ENCODE data around the gene FYN.

Gene FYN

DNA sequence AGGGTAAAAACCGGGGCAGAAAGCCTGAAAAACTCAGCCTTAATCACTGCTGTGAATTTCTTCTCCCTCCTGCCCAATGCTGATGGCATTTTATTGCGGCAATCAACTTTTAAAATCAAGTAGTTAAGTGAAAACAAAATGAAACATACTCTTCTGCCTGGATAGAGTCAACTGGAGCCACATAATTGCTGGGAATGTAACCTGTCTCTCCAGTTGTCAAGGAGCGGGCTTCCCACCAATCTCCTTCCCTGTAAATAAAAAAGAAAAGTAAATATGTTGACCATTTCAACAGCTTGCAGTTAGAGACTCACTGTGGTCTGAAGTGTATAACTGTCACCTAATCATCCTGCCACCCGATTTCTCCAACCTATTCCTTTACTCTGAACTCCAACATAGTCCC, 165.5 kb downstream of the FYN start:
- no peak for DNase-seq (ENCODE audit: low read depth)

DNA sequence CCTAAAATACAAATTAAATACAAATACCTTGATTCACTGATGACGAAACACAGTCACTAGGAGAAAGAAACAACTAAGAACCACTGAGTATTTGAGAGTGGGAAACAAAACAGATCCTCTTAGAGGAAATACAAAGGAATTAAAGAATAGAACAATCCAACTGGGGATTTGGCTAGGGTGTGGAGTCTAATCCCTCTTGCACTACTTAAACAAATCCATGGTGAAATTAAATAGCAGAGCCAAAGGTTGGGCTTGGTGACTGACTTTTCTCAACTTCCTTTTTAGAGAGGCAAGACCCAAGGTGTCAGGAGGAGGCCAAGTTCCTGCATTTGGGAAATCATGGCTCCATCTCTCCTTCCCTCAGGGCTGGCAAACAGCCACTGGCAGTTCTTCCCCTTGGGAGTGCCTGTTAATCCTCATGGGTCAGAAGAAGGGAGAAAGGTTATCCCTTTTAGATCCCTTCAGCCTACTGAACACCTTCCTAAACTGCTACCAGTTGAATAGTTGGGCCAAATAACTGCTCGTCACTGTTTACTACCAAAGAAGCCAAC, 166.3 kb downstream of the FYN start:
- no peak for DNase-seq (ENCODE audit: low read depth)

DNA sequence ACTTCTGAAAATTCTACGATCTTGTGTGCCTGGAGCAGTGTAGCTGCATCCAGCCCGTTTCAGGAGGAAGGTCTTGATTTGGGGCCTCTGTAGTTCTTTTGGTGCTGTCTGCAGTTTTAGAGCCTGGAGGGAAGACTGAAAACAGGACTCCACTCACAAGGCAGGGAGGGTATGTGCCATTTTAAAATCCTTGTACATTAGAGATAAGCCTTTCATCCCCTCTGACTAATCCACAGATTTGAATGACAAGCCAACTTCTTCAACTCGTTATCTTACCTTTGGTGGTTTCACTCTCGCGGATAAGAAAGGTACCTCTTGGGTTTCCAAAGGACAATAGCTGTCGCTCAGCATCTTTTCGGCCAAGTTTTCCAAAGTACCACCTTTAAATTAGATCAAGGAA, 169.5 kb downstream of the FYN start:
- DNase-seq (ENCODE audit: low read depth), result no peak

DNA sequence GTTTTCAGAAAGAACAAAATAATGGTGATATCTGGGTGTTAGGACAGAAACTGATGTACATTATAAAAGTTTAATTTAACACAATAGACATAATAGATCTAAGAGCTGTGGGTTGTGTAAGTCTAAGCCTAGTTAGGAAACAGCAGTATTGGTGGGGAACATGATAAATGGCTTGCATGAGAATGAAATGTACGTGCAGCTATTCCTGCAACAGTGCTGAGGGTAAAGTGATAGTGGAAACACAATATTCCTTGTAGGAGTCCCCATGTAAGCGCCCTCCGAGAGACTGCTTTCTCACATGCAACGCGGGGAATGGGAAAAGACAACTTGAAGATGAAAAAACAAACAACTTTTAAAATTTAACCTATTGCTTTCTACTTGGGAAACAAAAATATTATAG, 171.0 kb downstream of the FYN start:
- DNase-seq (ENCODE audit: low read depth), result no peak

DNA sequence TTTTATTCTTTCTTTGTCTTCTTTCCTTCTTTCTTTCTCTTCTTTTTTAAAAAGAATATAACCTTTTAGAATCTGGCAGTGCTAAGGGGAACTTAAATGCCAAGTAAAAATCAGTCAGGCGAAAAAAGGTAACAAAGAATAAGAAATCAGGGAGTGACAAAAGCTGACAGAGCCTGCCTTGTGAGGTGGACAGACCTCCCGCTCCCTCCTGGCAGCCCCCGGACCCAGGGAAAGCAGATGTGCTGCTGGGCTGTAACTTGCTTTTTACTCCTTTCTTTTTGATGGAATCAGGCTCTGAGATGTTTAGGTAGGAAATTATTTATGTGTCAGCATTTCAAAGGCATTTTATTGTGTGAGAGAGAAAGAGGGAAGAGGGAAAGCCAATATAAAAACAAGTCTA, 172.1 kb downstream of the FYN start:
- DNase-seq (ENCODE audit: low read depth), result no peak

DNA sequence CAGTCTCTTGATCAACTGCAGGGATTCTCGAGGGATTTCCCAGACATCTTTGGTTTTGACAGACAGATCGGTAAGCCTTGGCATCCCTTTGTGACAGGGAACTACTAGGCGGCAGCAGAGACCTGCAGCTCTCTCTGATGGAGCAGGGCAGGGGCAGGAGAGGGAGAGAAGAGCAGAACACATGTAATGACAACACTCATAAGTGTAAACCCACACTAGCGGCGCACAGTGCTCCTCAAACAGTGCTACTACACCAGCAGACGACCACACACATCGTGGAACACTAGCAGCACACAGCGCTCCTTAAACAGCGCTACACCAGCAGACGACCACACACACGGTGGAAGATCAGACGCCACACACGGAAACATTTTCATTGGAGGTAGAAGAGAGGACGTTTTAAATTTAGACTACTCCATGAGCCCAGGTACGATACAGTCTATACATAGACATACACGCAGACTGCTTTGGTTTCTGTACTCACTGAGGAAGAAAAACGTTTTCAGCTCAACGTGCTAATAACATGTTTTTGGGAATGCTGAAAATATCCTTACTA, 173.0 kb downstream of the FYN start:
- no peak for DNase-seq (ENCODE audit: low read depth)

DNA sequence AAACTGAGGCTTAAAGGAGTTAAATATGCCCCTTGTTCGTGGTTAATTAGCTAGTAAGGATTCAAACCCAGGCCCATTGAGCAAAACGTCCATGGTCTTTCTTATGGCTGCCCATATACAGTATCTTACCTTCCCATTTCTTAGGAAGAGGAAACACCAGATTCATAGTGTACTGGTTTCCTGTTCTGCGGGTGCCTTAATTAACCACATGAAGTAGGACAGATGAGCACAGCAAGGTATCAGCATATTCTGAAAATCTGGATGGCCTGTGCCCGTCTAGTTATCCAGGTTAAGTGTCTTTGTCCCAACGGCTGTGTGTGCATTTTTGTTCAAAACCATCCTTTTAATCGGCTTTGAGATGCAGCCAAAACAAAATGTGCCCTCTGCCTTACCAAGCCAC, 174.1 kb downstream of the FYN start:
- no peak for DNase-seq (ENCODE audit: low read depth)

DNA sequence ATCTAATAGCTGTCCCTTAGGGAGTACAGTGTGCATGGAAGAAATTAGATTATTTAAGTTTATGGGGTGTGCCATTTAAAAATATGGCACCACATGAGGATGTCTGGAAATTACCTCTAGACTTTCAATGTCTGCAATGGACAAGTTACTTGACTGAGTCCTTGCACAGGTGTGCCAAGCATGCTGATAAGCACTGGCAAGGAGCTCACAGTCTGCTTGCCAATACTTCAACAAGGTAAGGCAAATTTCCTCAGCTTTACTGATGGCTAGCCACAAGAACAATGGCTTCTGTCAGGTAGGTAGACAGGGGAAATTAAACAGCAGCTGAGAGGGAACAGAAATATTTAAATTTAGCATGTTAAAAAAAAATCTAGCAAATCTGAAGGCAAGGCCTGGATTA, 176.4 kb downstream of the FYN start:
- no peak for DNase-seq (ENCODE audit: low read depth)

DNA sequence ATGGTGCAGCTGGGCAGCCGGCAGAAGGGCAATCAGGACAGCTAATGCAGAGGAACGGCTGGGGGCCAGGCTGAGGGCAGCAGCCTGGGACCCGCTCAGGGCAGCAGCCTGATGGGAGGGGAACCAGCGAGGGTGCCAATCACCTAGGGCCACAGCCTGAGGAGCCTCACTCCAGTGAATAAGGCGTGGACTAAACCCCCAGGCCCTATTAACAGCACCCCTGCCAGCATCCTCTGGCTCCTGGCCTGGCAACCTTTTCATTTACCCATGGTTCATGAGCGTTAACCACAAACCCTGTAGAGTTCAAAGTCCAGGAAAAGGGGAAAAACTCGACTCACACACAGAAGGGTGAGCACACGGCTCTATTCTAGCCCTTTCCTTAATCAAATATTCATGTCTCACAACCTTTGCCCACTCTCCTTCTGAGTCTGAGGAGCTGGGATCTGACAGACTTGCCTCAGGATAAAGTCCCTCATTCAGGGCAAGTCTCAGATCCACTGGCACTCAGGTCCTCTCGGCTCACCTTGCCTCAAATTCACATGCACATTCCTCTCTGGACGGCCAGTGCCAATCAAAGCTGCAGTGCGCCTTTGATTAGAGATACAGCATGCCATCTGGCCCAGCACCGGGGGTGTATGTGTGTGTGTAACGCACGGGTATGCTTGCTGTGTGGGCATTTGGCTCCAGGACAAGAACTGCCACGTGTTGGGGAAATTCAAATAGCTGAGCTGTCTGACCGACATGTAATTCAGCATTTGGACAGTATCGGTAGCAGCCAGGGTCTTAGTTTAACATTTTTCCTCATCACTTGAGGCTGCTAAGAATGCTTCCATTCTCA, 180.7 kb downstream of the FYN start:
- no peak for DNase-seq (ENCODE audit: low read depth)

DNA sequence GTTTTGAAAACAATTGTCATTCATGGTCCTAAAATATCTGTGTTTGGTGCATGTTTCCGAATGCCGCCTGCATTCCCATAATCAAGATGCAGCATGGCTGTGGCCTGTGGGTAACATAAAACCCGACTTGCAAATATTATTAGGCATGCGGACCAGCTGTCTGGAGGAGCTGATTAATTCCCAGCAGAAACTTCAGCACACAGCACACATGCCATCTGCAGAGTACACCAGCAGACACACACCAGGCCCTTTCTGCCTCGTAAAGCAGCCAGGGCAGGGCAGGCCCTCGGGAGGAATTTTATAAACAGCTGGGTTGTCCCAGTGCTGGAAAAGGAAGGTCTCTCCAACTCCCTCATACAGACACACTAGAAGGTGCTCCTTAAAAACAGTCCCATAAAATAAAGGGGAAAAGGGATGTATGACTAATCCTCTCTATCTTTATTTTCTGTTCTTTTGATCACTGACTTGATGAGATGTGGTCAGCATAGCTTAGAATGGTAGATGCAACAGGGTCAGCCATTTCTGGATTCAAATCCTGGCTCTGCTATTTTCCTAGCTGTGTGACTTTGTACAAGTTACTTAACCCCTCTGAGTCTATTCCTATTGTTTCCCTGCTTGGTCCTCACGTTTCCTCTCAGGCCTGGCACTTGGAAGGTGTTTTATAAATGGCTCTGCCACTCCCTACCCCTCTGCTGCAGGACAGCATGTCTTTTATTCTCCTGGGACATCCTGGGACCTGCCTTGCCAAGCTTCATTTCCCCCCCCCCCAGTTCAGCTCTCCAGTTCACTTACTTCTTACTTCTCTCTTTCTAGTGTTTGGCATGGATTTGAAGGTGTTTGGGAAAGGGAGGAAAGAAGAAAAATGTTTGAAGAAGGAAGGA, 181.7 kb downstream of the FYN start:
- DNase-seq (ENCODE audit: low read depth), result peak; percentile 26

DNA sequence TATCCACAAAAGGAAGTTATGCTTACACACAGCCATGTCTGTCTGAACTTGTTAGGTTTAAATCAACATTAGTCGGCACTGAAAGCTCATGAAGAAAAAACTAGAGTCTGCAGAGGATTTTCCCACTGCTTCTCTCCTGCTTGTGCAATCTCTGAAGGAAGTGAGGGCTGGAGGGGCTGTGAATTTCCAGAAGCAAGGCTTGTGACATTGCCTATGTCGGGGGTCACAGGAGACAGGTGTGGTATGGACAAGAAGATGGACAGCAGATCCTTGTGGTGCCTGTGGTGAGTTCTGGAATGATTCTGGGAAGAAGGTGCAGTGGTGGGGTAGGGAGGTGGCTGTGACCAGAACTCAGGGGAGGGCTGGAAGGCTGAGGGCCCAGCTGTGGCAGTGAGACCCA, 183.3 kb downstream of the FYN start:
- DNase-seq (ENCODE audit: low read depth), result no peak

DNA sequence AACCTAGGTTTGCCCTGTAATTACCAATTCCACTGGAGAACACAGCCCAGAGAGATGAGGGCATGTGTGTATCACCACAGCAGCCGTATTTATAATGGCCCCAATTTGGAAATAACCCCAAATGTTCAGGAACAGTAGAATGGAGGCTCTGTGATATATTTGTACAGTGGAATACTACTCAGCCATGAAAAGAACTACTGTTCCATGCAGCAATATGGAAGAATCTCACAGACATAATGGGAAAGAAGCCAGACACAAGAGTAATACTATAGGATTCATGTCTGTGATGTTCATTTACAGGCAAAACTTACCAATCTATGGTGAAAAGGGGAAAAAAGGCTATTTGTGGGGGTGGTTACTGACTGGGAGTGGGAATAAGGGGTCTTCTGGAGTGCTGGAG, 183.8 kb downstream of the FYN start:
- no peak for DNase-seq (ENCODE audit: low read depth)

DNA sequence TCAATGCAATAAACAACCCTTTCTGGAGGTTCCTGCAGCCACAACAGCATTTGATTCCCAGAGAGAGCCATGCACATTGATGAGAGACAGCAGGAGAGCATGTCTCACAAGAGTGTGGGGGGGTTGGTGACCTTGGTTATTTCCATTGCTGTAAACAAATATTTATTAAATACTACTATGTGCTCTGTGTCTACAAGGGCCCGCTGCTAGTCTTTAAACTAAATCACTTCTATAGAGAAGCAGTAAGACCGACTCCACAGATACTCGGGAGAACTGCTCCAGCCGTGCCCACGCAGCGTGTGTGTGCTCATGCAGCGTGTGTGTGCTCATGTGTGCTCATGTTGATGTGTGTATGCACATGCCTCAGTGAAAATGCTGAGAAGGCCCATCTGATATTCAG, 184.9 kb downstream of the FYN start:
- no peak for DNase-seq (ENCODE audit: low read depth)

DNA sequence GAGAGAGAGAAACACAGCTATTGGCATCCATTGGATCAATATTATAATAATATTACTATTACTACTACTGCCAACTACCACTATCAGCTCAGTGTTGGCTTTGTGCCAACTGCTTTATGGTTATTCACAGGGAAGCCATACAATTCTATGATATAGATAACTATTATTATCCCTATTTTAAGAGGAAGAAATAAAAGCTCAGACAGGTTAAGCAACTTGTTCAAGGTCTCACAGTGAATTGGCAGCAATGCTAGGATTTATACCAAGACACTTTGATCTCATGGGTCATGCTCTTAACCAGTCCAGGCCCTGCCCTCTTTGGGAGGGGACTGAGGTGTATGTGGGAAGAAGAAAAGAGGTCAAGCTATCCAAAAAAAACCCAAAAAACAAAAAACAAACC, 185.6 kb downstream of the FYN start:
- no peak for DNase-seq (ENCODE audit: low read depth)

DNA sequence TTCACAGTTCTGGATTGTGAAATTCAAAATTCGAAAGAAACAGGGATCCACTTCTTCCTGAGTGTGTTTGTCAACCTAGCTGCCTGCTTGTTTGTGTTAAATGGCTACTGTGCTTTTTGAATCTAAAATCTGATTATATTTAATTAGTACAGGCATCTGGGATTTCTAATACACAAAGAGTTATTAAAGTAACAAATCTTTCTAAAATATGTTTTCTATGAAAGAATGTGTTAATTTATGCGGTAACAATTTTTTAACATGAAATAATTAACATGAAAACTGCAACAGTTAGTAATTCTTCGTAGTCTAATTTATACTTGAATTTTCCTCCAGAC, 186.4 kb downstream of the FYN start:
- no peak for DNase-seq (ENCODE audit: low read depth)

DNA sequence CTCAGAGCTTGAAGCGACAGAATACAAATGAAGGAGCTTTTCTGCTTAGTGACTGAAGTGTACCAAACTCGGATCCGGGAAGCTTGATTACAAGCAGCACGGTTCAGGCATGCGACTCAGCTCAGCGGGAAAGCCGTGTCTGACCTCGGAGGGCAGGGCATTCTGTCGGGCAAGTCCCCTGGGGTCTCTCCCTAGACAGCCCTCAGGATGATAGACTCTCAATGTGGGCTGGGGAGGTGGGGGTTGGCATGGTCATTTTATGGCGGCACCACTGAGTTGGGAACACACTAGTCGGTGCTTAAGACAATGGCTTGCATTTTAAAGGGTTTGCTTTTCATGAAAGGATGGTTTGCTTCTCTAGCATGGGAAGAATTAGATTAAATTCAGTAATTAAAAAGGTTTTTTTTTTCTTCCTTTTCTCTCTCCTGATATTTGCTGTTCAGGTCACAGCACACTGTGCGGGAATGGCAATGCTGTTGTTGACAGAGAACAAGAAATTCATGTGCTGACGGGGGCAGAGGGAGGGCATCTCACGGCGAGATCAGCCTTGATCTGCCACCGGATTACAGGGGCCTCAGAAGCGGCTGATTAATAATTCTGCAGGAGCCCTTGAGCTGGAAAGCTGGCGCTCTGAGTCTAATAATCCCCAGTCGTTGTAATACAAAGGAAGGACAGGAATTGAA, 186.9 kb downstream of the FYN start:
- peak; percentile 41 for DNase-seq (ENCODE audit: low read depth)

DNA sequence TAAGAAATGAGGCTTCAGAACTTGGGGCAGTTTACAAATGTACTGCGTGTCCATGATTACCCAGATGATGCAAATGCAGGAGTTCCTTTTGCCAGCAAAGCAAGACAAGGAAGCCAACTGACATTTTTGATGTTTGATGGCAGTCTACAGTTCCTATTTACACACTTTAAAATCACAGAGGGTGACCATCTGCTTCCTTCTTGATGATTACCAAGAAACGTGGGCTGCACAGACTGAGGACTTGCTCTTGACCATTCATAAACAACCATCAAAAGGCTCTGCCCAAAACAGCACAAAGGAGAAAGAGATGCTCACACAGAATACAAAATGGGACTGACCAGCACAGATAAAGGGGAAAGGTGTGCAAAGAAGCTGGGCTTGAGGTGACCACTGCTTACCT, 187.7 kb downstream of the FYN start:
- no peak for DNase-seq (ENCODE audit: low read depth)

DNA sequence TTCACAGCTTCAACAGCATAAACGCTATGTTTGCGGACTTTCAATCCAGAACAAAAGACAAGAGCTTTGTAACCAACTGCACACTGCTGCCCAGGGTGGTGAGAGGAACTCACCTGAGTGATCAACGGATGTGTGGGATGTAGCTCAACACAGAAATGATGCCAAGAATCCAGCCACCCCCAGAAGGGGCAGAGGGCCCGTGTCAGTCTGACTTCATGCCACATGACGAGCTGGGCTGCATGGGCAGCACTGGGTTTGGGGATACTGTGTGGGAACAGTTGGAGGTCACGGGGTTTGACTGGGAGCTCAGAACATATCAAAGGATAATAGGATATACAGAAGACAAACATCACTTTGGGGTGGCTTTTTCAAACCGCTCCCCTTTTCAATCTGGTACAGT, 188.2 kb downstream of the FYN start:
- DNase-seq (ENCODE audit: low read depth), result no peak

DNA sequence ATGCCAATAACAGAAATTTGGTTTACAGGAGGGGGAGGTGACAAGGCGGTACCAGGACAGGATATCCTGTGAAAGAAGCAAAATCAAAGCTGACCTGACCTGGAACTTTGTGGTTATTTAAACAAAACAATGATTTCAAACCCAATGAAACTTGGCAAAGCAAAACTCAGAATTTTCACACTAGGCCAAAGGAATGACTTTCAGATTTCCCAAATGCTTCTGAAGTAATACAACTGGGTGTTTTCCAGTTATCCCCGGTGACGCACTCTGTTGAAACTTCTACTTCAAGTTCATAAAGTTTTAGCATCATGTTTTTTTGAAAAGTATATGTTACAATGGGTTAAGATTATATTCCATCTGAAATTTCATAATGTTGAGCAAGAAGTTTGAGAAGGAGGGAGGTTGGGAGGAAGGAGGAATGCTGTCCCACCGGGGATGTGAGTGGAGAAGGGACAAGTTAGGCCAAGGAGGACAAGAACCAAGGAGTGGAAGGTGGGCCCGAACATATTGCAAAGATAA, 189.4 kb downstream of the FYN start:
- peak; percentile 99 for DNase-seq (ENCODE audit: low read depth)

DNA sequence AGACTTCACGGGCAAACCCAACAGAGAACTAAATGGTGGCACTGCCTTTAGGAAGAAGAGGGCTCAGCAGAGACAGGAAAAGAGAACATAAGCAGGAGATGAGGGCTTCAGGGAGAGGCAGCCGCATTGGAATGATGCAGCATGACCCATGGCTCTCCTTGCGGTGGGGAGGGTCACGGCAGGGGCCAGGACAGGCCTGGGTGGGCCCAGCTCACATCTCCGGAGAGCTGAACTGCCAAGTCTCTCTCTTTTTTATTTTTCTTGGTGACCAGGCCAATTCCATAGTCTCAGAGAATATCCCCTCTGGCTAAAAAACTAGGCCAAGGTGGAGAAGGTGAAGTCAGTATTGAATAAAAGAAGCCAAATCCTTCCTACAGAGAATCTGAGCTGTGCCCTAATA, 190.1 kb downstream of the FYN start:
- peak; percentile 75 for DNase-seq (ENCODE audit: low read depth)

DNA sequence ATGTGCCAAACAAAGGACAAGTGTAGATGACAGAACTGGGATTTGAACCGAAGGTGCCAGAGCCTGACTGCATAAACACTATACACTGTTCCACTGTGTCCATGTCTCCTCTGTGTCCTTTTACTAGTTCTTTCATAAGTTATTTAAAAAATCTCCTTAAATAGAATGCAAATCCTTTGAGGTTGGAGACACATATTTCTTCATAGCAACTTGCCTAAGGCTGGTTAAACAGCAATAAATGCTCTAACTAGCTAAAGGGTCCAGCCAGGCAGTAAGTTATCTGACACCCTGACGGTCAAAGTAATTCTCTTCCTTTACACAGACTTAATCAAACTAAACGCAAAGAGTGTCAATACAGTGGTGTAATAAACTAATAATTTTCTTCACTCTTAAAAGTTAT, 191.4 kb downstream of the FYN start:
- peak; percentile 42 for DNase-seq (ENCODE audit: low read depth)
